Neural crest cell (in vitro differentiated cells): ENCODE results near the gene PUM1. TPM values are rescaled to one million over a fixed set of nuclear protein-coding genes. Genes with fewer than 3 reads are reported as not detected.
"Not testable (repeated sequence)": the region's sequence is repeated elsewhere in the genome, so short reads cannot be mapped to it uniquely, and the experiment has no call there.

Experiments
- DNase-seq: peaks from one replicate; pipeline ENCODE4 v3.0.0; 2021; ENCODE audit warnings: low read depth, mixed read lengths, low spot score
- H3K27ac Mint-ChIP-seq: one replicate; pipeline ENCODE4 v1.8.0; 2021; ENCODE audit warnings: mild to moderate bottlenecking, mixed read lengths; ENCODE audit not compliant: unreplicated experiment
- H3K27me3 Mint-ChIP-seq: 2 replicates; pipeline ENCODE4 v1.8.0; 2021; ENCODE audit warnings: low read depth, mild to moderate bottlenecking, mixed read lengths
- H3K36me3 Mint-ChIP-seq: 2 replicates; pipeline ENCODE4 v1.8.0; 2021; ENCODE audit warnings: low read depth, mild to moderate bottlenecking, mixed read lengths
- H3K4me1 Mint-ChIP-seq: 2 replicates; pipeline ENCODE4 v1.8.0; 2021; ENCODE audit warnings: mixed read lengths
- H3K4me3 Mint-ChIP-seq: one replicate; pipeline ENCODE4 v1.8.0; 2021; ENCODE audit warnings: mild to moderate bottlenecking, mixed read lengths
- H3K9me3 Mint-ChIP-seq: 2 replicates; pipeline ENCODE4 v1.8.0; 2021; ENCODE audit warnings: mixed read lengths
- total RNA-seq: library from RNA; stranded (reverse); gene quantifications from 2 replicates; pipeline ENCODE4 v1.2.1, GENCODE V29; 2021
- TF ChIP-seq, protein P1 (sequence below): fragments of 200-600 bp; sonication (generic); conservative IDR thresholded peaks from 2 replicates; pipeline ENCODE4 v1.5.0; 2021; ENCODE audit warnings: antibody characterized with exemption, mild to moderate bottlenecking

PUM1 gene
- total RNA-seq, 1 donor from 2014 or later, result 164 TPM

DNA sequence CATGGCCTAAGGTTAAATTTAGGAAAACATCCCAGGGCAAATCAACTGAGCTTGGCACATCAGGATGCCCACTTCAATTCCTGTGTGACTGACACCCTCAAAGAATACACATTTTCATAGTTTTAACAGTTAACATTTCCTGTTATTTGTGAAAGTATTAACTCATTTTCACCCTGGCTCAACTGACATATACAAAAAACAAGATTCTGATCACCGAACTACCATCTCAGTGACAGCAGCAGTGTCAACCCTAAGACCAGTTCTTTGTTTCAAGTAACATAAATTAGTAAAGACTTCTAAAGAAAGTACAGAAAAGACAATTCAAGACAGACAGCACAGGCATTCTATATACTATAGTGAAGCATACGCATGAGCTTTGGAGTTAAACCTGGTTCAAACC lies 88.0 kb downstream of the PUM1 start:
- H3K27ac Mint-ChIP-seq, result no peak overlapping the region
- TF ChIP-seq, protein P1, sequence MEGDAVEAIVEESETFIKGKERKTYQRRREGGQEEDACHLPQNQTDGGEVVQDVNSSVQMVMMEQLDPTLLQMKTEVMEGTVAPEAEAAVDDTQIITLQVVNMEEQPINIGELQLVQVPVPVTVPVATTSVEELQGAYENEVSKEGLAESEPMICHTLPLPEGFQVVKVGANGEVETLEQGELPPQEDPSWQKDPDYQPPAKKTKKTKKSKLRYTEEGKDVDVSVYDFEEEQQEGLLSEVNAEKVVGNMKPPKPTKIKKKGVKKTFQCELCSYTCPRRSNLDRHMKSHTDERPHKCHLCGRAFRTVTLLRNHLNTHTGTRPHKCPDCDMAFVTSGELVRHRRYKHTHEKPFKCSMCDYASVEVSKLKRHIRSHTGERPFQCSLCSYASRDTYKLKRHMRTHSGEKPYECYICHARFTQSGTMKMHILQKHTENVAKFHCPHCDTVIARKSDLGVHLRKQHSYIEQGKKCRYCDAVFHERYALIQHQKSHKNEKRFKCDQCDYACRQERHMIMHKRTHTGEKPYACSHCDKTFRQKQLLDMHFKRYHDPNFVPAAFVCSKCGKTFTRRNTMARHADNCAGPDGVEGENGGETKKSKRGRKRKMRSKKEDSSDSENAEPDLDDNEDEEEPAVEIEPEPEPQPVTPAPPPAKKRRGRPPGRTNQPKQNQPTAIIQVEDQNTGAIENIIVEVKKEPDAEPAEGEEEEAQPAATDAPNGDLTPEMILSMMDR, result no peak
- no peaks in the 10 kb centered on the region for H3K9me3 Mint-ChIP-seq
- no peaks in the 10 kb centered on the region for H3K27me3 Mint-ChIP-seq
- DNase-seq, result no peak
- peaks cover 17% of the 10 kb centered on the region for H3K36me3 Mint-ChIP-seq
- H3K4me3 Mint-ChIP-seq, result no peak overlapping the region
- peaks cover 13% of the 10 kb centered on the region for H3K4me1 Mint-ChIP-seq

DNA sequence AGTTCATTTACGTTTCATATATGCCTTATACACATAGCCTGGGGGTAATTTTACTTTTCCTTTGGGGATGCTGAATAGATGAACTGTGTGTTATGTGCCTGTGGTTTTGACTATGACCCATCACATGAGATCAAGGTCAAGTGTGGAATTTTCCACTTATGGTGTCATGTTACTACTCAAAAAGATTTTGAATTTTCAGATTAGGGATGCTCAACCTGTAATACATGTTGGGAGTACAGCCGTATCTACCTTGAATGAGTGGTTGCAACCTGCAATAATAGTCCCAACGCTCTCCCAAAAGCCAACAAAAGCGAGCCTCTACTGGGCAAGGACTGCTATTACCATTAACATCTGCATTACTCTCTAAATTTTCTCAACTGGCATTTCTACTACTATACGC lies 88.4 kb downstream of the PUM1 start:
- H3K27me3 Mint-ChIP-seq, result no peaks in the 10 kb centered on the region
- H3K27ac Mint-ChIP-seq, result no peak overlapping the region
- H3K36me3 Mint-ChIP-seq, result peaks cover 17% of the 10 kb centered on the region
- H3K9me3 Mint-ChIP-seq, result no peaks in the 10 kb centered on the region
- H3K4me1 Mint-ChIP-seq, result peaks cover 13% of the 10 kb centered on the region
- H3K4me3 Mint-ChIP-seq, result no peak overlapping the region
- DNase-seq, result no peak
- TF ChIP-seq, protein P1, result peak; percentile 45

DNA sequence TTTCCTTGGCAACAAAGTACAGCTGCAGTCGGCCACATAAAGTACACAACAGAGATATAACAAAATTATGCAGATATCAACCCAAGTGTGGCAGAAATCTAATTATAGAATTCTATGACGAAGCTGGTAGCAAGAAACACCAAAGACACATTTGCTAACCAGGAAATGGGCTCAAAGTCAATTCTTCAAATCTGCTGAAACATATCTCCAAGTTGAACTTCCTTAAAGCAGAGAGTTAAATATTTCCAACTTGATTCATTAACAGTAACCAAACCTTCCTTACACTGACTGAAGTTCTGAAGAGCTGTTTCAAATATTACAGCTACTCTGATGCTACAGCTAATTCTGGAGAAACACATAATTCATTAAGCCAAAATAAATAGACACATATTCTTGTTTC lies 89.4 kb downstream of the PUM1 start:
- Mint-ChIP-seq H3K4me3 (no peak overlapping the region), H3K4me1 (peaks cover 13% of the 10 kb centered on the region), H3K27ac (no peak overlapping the region), H3K9me3 (no peaks in the 10 kb centered on the region), H3K27me3 (no peaks in the 10 kb centered on the region), H3K36me3 (peaks cover 23% of the 10 kb centered on the region)
- DNase-seq, result no peak
- TF ChIP-seq, protein P1, result no peak

DNA sequence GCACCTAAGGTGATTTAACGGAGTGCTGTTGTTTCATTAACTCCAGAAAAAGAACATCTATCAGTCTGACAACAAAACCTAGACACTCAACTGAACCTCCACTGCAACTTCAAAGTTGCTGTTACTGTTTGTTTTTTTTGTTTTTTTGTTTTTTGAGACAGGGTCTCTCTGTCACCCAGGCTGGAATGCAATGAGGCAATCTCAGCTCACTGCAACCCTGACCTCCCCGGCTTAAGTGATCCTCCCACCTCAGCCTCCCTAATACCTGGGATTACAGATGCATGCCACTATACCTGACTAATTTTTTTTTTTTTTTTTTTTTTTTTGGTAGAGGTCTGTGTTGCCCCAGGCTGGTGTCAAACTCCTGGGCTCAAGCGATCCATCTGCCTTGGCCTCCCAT lies 90.3 kb downstream of the PUM1 start:
- no peaks in the 10 kb centered on the region for H3K9me3 Mint-ChIP-seq
- no peak overlapping the region for H3K27ac Mint-ChIP-seq
- no peak overlapping the region for H3K4me3 Mint-ChIP-seq
- H3K27me3 Mint-ChIP-seq, result no peaks in the 10 kb centered on the region
- H3K4me1 Mint-ChIP-seq, result peaks cover 13% of the 10 kb centered on the region
- H3K36me3 Mint-ChIP-seq, result peaks cover 26% of the 10 kb centered on the region
- TF ChIP-seq, protein P1, result no peak
- no peak for DNase-seq

DNA sequence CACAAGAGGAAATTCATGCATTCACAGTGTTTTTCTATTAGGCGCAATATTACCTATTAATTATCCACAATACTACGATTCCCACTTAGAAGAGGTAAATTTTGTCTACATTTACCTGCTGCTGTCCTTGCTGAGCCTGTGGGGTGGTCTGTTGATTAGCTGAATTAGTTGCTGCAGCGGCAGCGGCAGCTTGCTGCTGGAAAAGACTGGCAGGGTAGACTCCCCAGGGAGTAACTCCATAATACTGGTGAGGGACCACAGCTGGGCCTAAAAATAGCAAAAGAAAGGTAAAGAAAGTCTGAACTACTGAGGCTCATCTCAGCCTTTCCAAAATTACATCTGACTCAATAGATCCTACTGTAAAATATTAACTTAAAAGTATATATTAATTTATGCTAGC lies 91.0 kb downstream of the PUM1 start:
- Mint-ChIP-seq H3K36me3 (peaks cover 24% of the 10 kb centered on the region), H3K27ac (no peak overlapping the region), H3K27me3 (no peaks in the 10 kb centered on the region), H3K9me3 (no peaks in the 10 kb centered on the region), H3K4me1 (peaks cover 13% of the 10 kb centered on the region), H3K4me3 (no peak overlapping the region)
- TF ChIP-seq, protein P1, result no peak
- no peak for DNase-seq

DNA sequence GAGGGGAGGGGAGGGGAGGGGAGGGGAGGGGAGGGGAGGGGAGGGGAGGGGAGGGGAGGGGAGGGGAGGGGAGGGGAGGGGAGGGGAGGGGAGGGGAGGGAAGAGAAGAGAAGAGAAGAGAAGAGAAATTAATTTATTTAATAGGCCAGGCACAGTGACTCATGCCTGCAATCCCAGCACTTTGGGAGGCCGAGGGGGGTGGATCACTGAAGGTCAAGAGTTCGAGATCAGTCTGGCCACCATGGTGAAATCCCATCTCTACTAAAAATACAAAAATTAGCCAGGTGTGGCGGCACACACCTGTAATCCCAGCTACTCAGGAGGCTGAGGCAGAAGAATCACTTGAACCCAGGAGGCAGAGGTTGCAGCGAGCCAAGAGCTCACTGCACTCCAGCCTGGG lies 93.2 kb downstream of the PUM1 start:
- H3K27me3 Mint-ChIP-seq, H3K27ac Mint-ChIP-seq, DNase-seq, H3K4me3 Mint-ChIP-seq, H3K9me3 Mint-ChIP-seq: not testable (repeated sequence)
- Mint-ChIP-seq H3K36me3 (peaks cover 25% of the 10 kb centered on the region), H3K4me1 (peaks cover 10% of the 10 kb centered on the region)
